Stimulated activated CD4-positive, alpha-beta T cell treated with anti-CD3 and anti-CD28 coated beads, Interleukin-1b, Interleukin-23, amount 100 ng/mL, for 24 hours (primary cell): ENCODE results near the gene GAS7.

Experiments used
- DNase-seq, 4 experiments: peaks; one replicate each; pipeline ENCODE4 v3.0.0-alpha.2; 2020; ENCODE audit warnings: low read depth in 4 of 4, low spot score in 1 of 4

Gene GAS7

DNA sequence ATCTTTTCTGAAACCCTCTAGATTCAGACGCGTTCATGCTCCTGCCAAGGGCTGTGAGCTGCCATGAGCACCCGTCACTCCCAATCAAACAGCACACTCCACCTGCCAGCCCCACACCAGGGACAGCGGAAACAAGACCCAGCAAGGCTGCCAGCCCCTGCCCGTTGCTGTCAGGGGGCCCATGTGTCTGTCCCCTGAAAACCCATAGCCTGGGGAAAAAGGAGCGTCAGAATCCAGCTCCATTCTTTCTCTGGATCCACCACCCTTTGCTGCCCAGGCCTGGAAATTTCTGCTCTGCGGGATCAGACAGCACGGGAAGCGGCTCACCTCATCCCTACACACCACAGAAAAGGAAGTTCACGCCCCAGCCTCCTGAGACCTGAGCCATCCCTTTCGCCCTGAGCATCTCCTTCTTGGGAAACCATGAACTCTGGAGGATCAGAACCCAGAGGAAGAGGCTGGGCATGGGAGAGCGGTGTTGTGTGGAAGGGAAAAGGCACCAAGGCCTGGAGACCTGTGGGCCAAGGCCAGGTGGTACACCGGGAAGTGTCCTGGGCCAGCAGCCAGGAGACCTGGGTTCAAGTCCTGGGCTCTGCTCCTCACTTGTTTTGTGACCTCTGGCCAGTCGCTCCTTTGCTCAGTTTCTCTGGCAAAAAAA is 241.8 kb downstream of the GAS7 start:
- no peak for DNase-seq

GRCh38 chr17:9953492-9953891 is 244.9 kb downstream of the GAS7 start:
- DNase-seq = no peak

- DNase-seq = no peak
Observed at GRCh38 chr17:9951803-9952202, 246.6 kb downstream of the GAS7 start.

DNA sequence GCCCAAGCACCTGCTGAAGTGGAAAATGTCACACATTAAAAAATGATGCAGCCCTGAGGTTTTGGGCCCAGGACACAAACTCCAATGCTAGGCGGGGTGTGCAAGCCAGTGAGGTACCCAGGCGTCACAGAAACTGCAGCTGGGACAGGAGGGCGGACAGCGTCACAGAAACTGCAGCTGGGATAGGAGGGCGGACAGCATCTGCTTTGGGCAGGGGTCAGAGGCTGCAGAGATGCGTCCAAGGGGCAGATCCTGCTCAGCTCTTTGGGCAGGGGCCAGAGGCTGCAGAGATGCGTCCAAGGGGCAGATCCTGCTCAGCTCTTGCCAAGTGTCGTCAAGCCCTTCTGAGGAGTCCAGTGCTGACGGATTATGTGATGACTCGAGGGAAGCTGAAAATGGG is 249.5 kb downstream of the GAS7 start:
- DNase-seq = no peak

DNA sequence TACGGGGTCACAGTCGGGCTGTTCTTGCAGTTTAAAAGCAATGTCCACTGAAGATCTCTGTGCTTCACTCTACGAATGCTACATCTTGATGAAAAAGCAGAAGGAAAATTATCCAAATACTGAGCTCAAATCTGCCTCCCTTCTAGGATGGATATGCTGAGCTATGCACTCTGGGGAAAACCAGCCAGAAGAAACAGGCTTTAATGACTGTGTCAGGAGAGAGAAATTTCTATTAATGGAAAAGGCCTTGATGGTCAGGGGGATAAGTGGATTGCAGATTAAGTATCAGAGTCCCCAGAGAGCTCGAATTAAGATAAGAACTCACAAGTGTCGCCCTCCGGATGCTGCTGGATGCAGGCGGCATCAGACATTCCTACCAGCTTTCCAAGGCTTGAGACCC is 253.7 kb downstream of the GAS7 start:
- DNase-seq = no peak

GRCh38 chr17:9943343-9943742 is 255.1 kb downstream of the GAS7 start:
- no peak for DNase-seq

DNA sequence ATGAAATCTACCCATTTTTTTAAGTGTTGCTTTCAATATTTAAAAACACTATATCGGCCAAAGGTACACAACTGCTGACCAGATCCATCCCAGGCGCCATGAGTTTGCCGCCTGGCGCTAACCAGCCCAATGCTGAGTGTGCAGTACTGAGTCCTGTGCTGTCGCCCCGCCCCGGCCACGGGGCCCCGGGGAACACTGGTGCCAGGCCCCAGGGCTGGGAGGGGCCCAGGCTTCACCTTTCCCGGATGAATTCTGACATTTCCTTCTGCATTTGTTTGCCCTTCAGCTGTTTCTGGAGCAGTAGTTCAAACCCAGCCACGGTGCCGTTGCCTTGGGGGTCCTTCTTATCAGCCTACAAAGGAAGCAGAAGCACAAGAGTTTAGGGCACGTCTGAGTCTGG is 255.5 kb downstream of the GAS7 start:
- DNase-seq = no peak

DNA sequence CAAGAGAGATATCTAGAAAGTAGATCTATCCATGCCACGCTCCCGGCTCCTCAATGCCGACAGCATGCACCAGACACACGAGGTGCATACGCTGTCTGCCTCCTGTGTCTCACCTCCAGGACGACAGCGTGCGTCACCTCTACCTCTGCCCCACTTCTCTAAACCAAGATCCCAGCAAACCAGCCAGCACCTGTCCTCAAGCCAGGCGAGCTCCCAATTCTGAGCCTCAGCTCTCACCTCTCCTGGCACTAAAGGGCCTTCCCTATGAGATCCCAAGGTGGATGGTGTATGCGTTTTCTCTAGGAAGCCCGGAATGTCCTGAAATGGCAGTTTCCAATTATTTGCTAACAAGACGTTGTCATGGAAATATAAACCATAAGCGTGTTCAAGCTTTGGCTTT is 257.1 kb downstream of the GAS7 start:
- DNase-seq = no peak

DNA sequence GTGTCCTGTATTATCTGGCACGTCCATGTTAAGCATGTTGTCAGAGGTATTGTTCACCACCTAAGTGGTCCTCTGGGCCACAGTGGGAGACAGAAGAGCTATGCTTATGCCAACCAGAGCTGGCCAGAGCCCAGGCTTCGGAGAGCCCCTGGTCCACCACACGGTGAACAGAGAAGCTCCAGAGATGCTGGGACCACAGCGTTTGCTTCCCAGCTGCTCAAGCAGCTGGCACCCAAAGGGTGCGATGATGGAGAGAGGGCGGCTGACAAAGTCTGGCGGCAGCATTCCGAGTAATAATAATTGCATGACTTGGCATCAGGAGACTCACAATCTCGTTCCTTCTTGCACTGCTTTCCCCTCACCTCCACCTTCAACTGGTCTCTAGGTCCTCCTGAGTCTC is 257.6 kb downstream of the GAS7 start:
- DNase-seq = no peak

DNA sequence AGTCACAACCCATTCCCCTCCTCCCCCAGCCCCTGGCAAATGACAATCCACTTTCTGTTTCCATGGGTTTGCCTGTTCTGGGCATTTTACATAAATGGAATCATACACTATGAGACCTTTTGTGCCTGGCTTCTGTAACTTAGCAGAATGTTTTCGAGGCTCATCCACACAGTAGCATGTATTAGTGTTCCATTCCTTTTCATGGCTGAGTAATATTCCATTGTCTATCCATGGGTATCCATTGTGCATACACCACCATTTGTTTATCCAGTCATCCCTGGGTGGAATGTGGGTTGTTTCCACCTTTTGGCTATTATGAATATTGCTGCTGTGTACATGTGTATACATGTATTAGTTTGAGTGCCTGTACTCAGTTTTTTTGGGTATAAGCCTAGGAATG is 259.6 kb downstream of the GAS7 start:
- no peak for DNase-seq

GRCh38 chr17:9937901-9938300 is 260.5 kb downstream of the GAS7 start:
- no peak for DNase-seq

- DNase-seq = no peak
Observed at GRCh38 chr17:9937241-9937761, 261.1 kb downstream of the GAS7 start.

DNA sequence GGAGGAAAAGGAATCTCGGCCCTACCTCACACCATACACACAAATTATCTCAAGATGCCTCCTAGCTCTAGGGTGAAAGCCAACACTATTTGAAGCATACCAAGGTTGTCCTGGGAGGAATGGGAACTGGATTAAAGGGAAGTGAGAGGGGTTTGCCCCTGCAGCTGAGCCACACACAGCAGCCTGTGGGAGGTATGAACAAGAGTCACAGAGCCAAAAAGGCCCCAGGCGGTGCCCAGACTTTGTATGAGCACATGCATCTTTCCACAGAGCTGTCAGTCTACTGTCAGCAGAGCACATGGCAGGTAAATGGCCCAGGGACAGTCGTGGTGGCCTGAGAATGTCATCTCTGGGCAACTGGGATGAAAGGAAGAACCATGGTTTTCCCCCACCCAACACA is 262.3 kb downstream of the GAS7 start:
- DNase-seq = no peak

GRCh38 chr17:9935408-9935807 is 263.0 kb downstream of the GAS7 start:
- DNase-seq = no peak

DNA sequence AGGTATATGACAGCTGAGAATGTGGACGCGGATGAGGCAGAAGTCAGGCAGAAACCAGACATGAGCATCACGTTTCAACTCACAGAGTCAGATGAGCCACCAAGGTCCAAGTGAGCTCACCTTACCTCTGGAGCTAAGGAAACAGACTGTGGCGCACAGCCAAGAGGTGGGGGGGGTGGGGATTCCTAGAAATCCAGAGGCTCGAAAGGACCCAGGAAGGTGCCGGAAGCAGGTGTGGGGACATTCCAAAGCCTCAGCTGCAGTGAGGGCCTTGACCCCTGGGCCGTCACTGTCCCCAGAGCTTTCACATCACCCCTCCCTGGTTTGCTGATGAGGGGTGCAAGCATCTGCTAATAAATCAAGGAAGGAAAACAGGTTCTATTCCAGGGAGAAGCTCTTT is 264.1 kb downstream of the GAS7 start:
- no peak for DNase-seq

GRCh38 chr17:9932491-9932890 is 265.9 kb downstream of the GAS7 start:
- no peak for DNase-seq

DNA sequence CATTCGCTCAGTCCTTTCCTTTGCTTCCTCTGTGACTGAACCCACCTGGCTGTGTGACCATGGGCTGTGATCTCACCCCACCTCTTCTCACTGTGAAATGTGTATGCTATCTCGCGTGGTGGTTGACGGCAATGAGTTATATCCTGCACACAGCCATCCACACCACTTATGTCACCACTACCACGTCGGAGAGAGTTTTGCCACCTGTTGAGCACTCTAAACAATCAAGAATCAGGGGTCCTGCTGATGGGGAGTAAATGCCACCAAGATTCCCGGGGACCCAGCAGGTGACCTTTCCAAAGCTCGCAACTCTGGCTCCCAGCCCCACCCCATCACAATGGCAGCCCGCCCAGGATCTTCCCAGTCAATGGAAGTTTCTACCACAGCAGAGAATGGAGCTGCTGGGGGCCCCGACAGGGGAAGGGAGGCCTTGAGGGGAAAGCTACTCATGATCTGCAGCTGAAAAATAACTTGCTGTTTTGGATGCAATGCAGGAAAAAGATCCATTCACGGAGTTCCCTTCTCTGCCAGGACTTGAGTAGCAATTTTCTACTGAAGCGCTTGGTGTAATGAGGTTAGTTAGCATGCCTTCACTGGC is 267.2 kb downstream of the GAS7 start:
- no peak for DNase-seq

GRCh38 chr17:9929871-9930270 is 268.5 kb downstream of the GAS7 start:
- DNase-seq = no peak

- no peak for DNase-seq
Observed at GRCh38 chr17:9928601-9929333, 269.6 kb downstream of the GAS7 start.

GRCh38 chr17:9926150-9926804 is 272.1 kb downstream of the GAS7 start:
- no peak for DNase-seq

- no peak for DNase-seq
Observed at GRCh38 chr17:9925457-9925856, 272.9 kb downstream of the GAS7 start.

DNA sequence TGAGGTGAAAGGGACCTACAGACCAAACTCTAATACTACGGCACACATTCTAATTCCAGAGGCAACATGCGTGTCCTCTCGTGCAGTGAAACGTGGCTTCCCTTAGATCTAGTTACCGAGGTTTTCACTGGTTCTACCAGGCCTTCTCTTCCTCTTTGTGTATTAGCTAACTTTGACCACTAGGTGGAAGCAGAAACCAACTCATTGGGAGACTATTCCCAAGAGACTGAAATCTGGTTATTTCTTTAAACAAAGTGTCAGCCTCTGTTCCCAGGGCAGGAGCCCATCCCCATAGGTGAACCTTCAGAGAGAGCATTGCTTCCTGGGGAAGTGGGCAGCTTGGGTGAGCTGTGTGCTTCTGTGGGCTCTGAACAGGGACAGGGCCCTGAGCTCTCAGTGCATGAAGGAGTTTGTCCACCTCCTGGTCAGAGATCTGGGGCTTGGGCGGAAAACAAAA is 273.6 kb downstream of the GAS7 start:
- no peak for DNase-seq
